ENCODE data around the gene DIP2A. TPM values are rescaled to one million over a fixed set of nuclear protein-coding genes. Genes with fewer than 3 reads are reported as not detected.

The DIP2A gene
- total and polyA plus RNA-seq, 2 experiments from 2014 or later, result 18.5 to 36.3 TPM

- TF ChIP-seq, protein P1, sequence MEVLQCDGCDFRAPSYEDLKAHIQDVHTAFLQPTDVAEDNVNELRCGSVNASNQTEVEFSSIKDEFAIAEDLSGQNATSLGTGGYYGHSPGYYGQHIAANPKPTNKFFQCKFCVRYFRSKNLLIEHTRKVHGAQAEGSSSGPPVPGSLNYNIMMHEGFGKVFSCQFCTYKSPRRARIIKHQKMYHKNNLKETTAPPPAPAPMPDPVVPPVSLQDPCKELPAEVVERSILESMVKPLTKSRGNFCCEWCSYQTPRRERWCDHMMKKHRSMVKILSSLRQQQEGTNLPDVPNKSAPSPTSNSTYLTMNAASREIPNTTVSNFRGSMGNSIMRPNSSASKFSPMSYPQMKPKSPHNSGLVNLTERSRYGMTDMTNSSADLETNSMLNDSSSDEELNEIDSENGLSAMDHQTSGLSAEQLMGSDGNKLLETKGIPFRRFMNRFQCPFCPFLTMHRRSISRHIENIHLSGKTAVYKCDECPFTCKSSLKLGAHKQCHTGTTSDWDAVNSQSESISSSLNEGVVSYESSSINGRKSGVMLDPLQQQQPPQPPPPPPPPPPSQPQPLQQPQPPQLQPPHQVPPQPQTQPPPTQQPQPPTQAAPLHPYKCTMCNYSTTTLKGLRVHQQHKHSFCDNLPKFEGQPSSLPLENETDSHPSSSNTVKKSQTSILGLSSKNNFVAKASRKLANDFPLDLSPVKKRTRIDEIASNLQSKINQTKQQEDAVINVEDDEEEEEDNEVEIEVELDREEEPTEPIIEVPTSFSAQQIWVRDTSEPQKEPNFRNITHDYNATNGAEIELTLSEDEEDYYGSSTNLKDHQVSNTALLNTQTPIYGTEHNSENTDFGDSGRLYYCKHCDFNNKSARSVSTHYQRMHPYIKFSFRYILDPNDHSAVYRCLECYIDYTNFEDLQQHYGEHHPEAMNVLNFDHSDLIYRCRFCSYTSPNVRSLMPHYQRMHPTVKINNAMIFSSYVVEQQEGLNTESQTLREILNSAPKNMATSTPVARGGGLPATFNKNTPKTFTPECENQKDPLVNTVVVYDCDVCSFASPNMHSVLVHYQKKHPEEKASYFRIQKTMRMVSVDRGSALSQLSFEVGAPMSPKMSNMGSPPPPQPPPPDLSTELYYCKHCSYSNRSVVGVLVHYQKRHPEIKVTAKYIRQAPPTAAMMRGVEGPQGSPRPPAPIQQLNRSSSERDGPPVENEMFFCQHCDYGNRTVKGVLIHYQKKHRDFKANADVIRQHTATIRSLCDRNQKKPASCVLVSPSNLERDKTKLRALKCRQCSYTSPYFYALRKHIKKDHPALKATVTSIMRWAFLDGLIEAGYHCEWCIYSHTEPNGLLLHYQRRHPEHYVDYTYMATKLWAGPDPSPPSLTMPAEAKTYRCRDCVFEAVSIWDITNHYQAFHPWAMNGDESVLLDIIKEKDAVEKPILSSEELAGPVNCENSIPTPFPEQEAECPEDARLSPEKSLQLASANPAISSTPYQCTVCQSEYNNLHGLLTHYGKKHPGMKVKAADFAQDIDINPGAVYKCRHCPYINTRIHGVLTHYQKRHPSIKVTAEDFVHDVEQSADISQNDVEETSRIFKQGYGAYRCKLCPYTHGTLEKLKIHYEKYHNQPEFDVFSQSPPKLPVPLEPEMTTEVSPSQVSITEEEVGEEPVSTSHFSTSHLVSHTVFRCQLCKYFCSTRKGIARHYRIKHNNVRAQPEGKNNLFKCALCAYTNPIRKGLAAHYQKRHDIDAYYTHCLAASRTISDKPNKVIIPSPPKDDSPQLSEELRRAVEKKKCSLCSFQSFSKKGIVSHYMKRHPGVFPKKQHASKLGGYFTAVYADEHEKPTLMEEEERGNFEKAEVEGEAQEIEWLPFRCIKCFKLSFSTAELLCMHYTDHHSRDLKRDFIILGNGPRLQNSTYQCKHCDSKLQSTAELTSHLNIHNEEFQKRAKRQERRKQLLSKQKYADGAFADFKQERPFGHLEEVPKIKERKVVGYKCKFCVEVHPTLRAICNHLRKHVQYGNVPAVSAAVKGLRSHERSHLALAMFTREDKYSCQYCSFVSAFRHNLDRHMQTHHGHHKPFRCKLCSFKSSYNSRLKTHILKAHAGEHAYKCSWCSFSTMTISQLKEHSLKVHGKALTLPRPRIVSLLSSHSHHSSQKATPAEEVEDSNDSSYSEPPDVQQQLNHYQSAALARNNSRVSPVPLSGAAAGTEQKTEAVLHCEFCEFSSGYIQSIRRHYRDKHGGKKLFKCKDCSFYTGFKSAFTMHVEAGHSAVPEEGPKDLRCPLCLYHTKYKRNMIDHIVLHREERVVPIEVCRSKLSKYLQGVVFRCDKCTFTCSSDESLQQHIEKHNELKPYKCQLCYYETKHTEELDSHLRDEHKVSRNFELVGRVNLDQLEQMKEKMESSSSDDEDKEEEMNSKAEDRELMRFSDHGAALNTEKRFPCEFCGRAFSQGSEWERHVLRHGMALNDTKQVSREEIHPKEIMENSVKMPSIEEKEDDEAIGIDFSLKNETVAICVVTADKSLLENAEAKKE (CRISPR knock-in tag; IDR thresholded peaks at IDR 0.05), result no peak
Observed at GRCh38 chr21:46459024-46459355, 299 bp downstream of the DIP2A start (continued).

DNA sequence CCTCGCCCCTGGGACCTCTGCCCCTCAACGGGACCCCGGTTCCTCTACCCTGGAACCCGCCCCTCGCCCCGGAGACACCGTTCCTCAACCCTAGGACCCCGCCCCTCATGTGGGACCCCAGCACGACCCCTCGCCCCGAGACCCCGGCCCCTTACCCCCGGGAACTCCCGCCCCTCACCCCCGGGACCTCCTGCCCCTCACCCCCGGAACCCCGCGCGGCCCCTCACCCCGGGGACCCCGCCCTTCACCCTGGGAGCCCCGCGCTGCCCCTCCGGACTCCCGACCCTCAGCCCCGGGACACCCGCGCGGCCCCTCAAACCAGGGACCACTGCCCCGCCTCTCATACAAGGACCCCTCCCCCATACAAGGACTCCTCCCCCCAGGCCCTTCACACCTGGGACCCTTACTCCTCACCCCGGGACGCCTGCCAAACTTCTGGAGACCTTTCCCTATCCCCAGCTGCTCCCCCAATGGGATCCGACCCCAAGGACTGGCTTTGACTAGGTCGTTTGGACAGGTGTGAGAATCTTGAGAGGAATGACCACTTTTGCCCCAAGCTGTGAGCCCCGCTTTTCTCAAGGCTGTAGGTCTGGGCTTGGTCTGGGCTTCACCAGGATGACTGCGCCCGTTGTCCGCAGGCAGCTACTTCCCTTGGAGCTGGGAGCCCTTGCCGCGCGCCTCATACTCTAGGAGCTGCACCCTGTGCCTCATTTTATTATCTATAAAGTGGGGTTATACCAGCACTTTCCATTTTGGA, 843 bp downstream of the DIP2A start:
- peak overlapping the region; percentile 92 for H3K4me2 ChIP-seq
- Mint-ChIP-seq H3K9me3 (no peaks in the 10 kb centered on the region), H3K4me1 (peaks cover 18% of the 10 kb centered on the region; the same call in 2 of the 3 replicates), H3K27me3 (ENCODE audit: insufficient read depth, low read depth, poor library complexity) (peaks cover 5% of the 10 kb centered on the region), H3K4me3 (peak overlapping the region; percentile 86), H3K36me3 (ENCODE audit: low read depth) (peaks cover 23% of the 10 kb centered on the region), H3K27ac (no peak overlapping the region)
- H2AFZ ChIP-seq, result peak overlapping the region; percentile 72; the same call in 1 of the 2 replicates
- DNase-seq (ENCODE audit: low spot score) (peak; percentile 58), ATAC-seq (peak; percentile 13)
- no peaks in the 10 kb centered on the region for H3K9me2 ChIP-seq (ENCODE audit: insufficient read depth)
- H3K4me1 ChIP-seq (ENCODE audit: insufficient read depth), result peaks cover 14% of the 10 kb centered on the region
- no peaks in the 10 kb centered on the region for H3K27me3 ChIP-seq (ENCODE audit: insufficient read depth)
- peaks cover 60% of the 10 kb centered on the region for H3K79me2 ChIP-seq (replicated peaks; ENCODE audit: insufficient read depth)
- H3K4me3 ChIP-seq, result peak overlapping the region; percentile 81
- peaks cover 7% of the 10 kb centered on the region for H4K20me1 ChIP-seq (replicated peaks; ENCODE audit: insufficient read depth)
- no peak overlapping the region for H3K27ac ChIP-seq (ENCODE audit: low read depth)
- H3K36me3 ChIP-seq (ENCODE audit: insufficient read depth), result no peaks in the 10 kb centered on the region
- H3F3A ChIP-seq (replicated peaks; ENCODE audit: low read depth), result 0 out of 2 replicates have a peak, but pooled peaks cover 6% of the 10 kb centered on the region
- TF ChIP-seq EZH2 (IDR thresholded peaks at IDR 0.05; ENCODE audit: low read depth, unreplicated experiment), result no peak
- TF ChIP-seq POLR2AphosphoS5 (IDR thresholded peaks at IDR 0.05; ENCODE audit: low read depth), result no peak
- TF ChIP-seq ZNF114 (CRISPR knock-in tag; IDR thresholded peaks at IDR 0.05), result no peak
- TF ChIP-seq, protein P1 (CRISPR knock-in tag; IDR thresholded peaks at IDR 0.05), result no peak
- no peak for TF ChIP-seq ZNF331 (CRISPR knock-in tag; IDR thresholded peaks at IDR 0.05; ENCODE audit: low read depth)
- no peak for TF ChIP-seq STAT1 (IDR thresholded peaks at IDR 0.05; ENCODE audit: unreplicated experiment)
- TF ChIP-seq JUNB (IDR thresholded peaks at IDR 0.05; ENCODE audit: unreplicated experiment), result no peak
- no peak for TF ChIP-seq NANOG (IDR thresholded peaks at IDR 0.05; ENCODE audit: borderline replicate concordance)
- no peak for TF ChIP-seq CREB1 (CRISPR knock-in tag; IDR thresholded peaks at IDR 0.05; ENCODE audit: low read depth)

All from GM23338 (cell line).